Mucosa of descending colon (tissue), 3 donors: ENCODE results near the gene NFATC1. TPM values are rescaled to one million over a fixed set of nuclear protein-coding genes. Genes with fewer than 3 reads are reported as not detected.

Source experiments
- ATAC-seq: fragments of 200-7000 bp; cut with Tn5 transposase; one replicate; pipeline ENCODE4 v1.9.1; 2020; ENCODE audit warnings: mild to moderate bottlenecking, moderate library complexity
- DNase-seq, 3 donors: peaks; one replicate each; pipeline ENCODE4 v3.0.0-alpha.2; 2020
- H3K36me3 ChIP-seq: fragments of 200-600 bp; one replicate; pipeline ENCODE4 v1.8.0; 2021; ENCODE audit warnings: low read depth, mild to moderate bottlenecking
- H3K4me1 ChIP-seq: fragments of 200-600 bp; one replicate; pipeline ENCODE4 v1.8.0; 2021; ENCODE audit warnings: low read depth, mild to moderate bottlenecking
- H3K4me3 ChIP-seq: fragments of 200-600 bp; one replicate; pipeline ENCODE4 v1.8.0; 2021; ENCODE audit warnings: mild to moderate bottlenecking
- H3K9me3 ChIP-seq: fragments of 200-600 bp; one replicate; pipeline ENCODE4 v1.8.0; 2021; ENCODE audit warnings: mild to moderate bottlenecking
- intact Hi-C, 2 donors: fragments of 100-400 bp; cut with DNase I in 1 of 2; cut with micrococcal nuclease in 1 of 2; formaldehyde crosslinking; loops; one replicate each; pipeline versions ENCODE4 v1.11.0 to v1.11.1; 2022; cut with DNase I, micrococcal nuclease
- total RNA-seq, 3 donors: library from RNA; stranded (reverse); fragmentation: NEBNext Ultra II Directional in 2 of 3; extraction: Animal tissue kit (Norgen Biotek cat#: 25700) in 2 of 3; gene quantifications; one replicate each; pipeline versions ENCODE4 v1.2.1 to v1.2.4, GENCODE V29; 2021 to 2023
- TF ChIP-seq, protein P1 (sequence below): fragments of 200-600 bp; IDR thresholded peaks from one replicate; pipeline ENCODE4 v1.8.0; 2022; ENCODE audit warnings: antibody characterized with exemption, mild to moderate bottlenecking
- donor health status: DM: no; HTN: no; CAD: no; lungs with moderate emphysema.
- donor health status: DM: no; HTN: no; CAD: no.
- donor health status: DM: no; HTN: yes; CAD: no.

The NFATC1 gene
- total RNA-seq, 3 donors from 2014 or later, result 2.9 to 12.9 (median 4.6) TPM

DNA sequence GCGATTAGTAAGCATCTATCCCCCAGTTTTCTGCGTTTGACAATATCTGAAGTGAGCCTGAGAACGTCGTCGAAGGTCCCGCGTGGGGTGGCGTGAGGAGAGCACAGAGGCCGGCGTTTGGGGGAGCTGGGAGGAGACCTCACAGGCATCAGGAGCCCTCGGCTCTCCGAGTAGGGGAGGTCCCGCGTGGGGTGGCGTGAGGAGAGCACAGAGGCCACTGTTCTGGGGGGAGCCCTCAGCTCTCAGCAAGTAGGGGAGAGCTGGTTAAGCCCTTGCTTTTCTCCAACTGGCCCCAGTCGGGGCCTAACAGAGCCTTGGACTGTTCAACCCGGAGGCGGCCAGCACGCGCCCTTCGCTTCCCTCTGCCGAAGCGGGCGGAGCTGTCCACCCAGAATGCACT lies 134.3 kb downstream of the NFATC1 start:
- ATAC-seq, result no peak

GRCh38 chr18:79530821-79531220 lies 135.1 kb downstream of the NFATC1 start:
- Histone ChIP-seq H3K36me3 (no peaks in the 10 kb centered on the region), H3K9me3 (no peaks in the 10 kb centered on the region), H3K4me1 (no peaks in the 10 kb centered on the region), H3K4me3 (no peak overlapping the region)
- TF ChIP-seq, protein P1, sequence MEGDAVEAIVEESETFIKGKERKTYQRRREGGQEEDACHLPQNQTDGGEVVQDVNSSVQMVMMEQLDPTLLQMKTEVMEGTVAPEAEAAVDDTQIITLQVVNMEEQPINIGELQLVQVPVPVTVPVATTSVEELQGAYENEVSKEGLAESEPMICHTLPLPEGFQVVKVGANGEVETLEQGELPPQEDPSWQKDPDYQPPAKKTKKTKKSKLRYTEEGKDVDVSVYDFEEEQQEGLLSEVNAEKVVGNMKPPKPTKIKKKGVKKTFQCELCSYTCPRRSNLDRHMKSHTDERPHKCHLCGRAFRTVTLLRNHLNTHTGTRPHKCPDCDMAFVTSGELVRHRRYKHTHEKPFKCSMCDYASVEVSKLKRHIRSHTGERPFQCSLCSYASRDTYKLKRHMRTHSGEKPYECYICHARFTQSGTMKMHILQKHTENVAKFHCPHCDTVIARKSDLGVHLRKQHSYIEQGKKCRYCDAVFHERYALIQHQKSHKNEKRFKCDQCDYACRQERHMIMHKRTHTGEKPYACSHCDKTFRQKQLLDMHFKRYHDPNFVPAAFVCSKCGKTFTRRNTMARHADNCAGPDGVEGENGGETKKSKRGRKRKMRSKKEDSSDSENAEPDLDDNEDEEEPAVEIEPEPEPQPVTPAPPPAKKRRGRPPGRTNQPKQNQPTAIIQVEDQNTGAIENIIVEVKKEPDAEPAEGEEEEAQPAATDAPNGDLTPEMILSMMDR, result no peak
- DNase-seq, result peak in 2 of 3 donors; percentile 15 to 31
- no peak for ATAC-seq
- intact Hi-C loops, result loop anchor here in 1 of 2 donors (10.0 kb wide), 1 partner anchor 114 kb away; no protein-coding TSS in a partner anchor

More for the DNA sequence above, 134.3 kb downstream of the NFATC1 start:
- Histone ChIP-seq H3K9me3 (no peaks in the 10 kb centered on the region), H3K4me3 (no peak overlapping the region), H3K4me1 (no peaks in the 10 kb centered on the region), H3K36me3 (no peaks in the 10 kb centered on the region)
- TF ChIP-seq, protein P1, result no peak
- intact Hi-C loops, result loop anchor here (5.0 to 10.0 kb wide), 3 partner anchors 115 to 153 kb away; no protein-coding TSS in a partner anchor
- peak in 2 of 3 donors; percentile 8 to 31 for DNase-seq

- intact Hi-C loops, result loop anchor here in 1 of 2 donors (10.0 kb wide), 1 partner anchor 113 kb away; no protein-coding TSS in a partner anchor
- Histone ChIP-seq H3K4me3 (no peak overlapping the region), H3K4me1 (no peaks in the 10 kb centered on the region), H3K9me3 (no peaks in the 10 kb centered on the region), H3K36me3 (no peaks in the 10 kb centered on the region)
- no peak for ATAC-seq
- TF ChIP-seq, protein P1, result no peak
- DNase-seq, result peak in 2 of 3 donors; percentile 14 to 42
Measured at GRCh38 chr18:79531386-79531785, 135.7 kb downstream of the NFATC1 start.

DNA sequence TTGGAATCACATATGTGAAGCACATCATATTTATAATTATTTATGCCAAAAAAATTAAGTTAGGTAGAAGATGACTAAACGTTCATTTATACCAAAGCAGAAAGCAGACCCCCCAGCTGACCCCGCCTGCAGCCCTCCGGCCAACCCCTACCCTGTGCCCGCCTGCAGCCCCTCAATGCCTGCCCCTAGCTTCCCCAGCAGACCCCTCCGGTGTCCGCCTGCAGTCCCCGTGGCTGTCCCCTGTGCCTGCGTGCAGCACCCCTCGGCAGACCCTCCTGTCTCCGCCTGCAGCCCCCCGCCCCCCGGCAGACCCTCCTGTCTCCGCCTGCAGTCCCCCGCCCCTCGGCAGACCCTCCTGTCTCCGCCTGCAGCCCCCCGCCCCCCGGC lies 136.2 kb downstream of the NFATC1 start:
- DNase-seq (peak in 1 of 3 donors; percentile 36), ATAC-seq (no peak)
- Histone ChIP-seq H3K9me3 (no peaks in the 10 kb centered on the region), H3K4me3 (no peak overlapping the region), H3K36me3 (no peaks in the 10 kb centered on the region), H3K4me1 (no peaks in the 10 kb centered on the region)
- TF ChIP-seq, protein P1, result no peak
- intact Hi-C loops, result loop anchor here in 1 of 2 donors (10.0 kb wide), 1 partner anchor 113 kb away; no protein-coding TSS in a partner anchor

GRCh38 chr18:79532313-79533007 lies 136.7 kb downstream of the NFATC1 start:
- H3K36me3 ChIP-seq, result no peaks in the 10 kb centered on the region
- ATAC-seq (no peak), DNase-seq (peak in 2 of 3 donors; percentile 13 to 27)
- no peaks in the 10 kb centered on the region for H3K4me1 ChIP-seq
- no peaks in the 10 kb centered on the region for H3K9me3 ChIP-seq
- no peak overlapping the region for H3K4me3 ChIP-seq
- TF ChIP-seq, protein P1, result no peak
- intact Hi-C loops, result loop anchor here in 1 of 2 donors (10.0 kb wide), 1 partner anchor 112 kb away; no protein-coding TSS in a partner anchor
